GM12801 (cell line): ENCODE results near the gene SPINT1.

Experiments used
- TF ChIP-seq, protein P1 (sequence below): IDR thresholded peaks from one replicate; pipeline ENCODE4 v1.5.1; 2011; ENCODE audit warnings: control low read depth; ENCODE audit not compliant: insufficient read length; ENCODE audit errors: extremely low read depth

Gene SPINT1

DNA sequence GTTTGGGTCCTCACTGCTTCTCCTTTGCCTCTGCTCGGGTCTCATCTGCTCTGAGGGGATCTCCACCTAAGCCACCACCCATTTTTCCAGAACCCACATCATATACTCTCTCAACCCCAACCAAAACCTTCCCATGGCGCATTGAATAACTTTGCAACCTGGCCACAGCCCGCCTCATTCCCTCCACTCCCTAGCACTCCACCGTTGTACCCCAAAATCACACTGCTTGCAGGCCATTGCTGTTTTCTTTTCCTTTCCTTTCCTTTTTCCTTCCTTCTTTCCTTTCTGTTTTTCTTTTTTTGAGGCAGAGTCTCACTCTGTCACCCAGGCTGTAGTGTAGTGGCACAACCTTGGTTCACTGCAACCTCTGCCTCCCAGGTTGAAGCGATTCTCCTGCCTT lies 47.3 kb downstream of the SPINT1 start:
- TF ChIP-seq, protein P1, sequence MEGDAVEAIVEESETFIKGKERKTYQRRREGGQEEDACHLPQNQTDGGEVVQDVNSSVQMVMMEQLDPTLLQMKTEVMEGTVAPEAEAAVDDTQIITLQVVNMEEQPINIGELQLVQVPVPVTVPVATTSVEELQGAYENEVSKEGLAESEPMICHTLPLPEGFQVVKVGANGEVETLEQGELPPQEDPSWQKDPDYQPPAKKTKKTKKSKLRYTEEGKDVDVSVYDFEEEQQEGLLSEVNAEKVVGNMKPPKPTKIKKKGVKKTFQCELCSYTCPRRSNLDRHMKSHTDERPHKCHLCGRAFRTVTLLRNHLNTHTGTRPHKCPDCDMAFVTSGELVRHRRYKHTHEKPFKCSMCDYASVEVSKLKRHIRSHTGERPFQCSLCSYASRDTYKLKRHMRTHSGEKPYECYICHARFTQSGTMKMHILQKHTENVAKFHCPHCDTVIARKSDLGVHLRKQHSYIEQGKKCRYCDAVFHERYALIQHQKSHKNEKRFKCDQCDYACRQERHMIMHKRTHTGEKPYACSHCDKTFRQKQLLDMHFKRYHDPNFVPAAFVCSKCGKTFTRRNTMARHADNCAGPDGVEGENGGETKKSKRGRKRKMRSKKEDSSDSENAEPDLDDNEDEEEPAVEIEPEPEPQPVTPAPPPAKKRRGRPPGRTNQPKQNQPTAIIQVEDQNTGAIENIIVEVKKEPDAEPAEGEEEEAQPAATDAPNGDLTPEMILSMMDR: no peak

DNA sequence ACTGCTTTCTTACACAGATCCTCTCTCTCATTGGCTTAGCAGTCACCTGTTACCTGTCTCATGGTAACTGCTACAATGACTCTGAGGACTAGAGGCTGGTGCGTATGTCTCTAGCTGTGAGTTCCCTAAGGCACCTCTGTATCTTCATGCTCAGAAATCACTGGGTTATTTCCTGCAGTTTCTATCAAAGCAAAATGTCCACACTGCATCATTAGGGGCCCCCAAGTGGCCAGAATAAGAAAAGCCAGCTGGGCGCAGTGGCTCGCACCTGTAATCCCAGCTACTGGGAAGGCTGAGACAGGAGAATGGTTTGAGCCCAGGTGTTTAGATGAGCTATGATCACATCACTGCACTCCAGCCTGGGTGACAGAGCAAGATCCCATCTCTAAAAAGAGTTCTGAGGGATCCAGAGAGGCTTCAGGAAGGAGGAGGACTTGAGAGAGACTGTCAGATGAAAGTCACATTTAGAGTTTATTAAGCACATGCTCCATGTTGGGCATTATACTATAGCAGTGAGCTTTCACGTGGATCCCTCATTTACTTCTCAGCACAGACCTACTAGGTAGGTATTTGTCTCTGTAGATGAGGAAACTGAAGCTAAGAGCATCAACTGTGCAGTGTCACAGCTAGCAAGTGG lies 48.1 kb downstream of the SPINT1 start:
- TF ChIP-seq, protein P1: no peak

DNA sequence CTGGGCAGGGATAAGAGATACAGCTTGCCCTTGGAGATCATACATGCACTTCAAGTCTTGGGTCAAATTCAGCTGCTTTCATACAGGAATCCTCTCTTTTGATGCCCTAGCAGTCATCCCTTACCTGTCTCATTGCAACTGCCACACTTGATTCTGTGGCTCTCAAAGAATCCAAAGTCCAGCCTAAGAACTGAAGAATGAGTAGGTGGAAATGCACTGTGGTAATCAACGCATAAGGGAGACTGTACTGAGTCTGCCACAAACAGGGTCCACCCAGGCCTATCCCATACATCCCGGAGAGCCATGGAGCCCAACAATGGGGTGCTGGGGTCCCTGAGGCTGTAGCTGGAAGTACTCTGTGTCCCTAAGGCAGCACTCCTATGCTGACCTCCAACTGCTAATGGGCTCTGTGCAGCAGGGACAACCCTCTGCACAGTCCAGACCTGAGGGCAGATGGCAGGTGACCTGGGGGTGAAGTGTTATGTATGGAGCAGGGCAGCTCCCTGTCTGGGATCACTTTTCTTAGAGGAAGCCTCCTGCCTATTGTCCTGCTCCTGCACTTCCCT lies 48.7 kb downstream of the SPINT1 start:
- TF ChIP-seq, protein P1: no peak

DNA sequence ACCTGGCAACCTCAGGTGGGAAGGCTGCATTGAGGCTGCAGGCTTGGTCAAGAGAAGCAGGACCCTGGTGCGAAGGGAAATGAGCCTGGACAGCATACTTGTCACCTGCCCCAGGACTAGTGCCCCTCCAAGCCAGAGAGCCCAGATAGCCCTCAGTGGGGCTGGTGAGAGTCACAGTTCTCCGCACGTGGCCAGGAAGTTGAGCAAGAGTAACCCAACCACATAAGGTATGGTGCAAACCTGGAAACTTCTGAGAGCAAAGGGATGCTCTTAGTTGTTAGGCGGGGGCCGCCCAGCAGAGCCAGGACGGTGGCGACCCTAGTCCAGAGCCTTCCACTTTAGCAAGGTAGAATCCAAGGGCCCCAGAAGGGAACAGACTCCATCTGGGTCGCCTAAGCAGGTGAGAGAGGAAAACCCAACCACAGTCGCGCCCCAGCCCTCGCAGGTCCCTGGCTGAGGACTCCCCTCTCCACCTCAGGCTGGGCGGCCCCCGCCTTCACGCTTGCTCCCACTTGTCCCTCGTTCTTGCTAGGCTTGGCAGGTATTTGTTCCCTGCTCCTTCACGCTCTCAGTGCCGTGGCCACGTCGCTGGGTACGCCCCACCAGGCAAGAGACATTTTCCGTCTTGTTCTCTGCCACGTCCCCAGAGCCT lies 49.3 kb downstream of the SPINT1 start:
- TF ChIP-seq, protein P1: no peak

DNA sequence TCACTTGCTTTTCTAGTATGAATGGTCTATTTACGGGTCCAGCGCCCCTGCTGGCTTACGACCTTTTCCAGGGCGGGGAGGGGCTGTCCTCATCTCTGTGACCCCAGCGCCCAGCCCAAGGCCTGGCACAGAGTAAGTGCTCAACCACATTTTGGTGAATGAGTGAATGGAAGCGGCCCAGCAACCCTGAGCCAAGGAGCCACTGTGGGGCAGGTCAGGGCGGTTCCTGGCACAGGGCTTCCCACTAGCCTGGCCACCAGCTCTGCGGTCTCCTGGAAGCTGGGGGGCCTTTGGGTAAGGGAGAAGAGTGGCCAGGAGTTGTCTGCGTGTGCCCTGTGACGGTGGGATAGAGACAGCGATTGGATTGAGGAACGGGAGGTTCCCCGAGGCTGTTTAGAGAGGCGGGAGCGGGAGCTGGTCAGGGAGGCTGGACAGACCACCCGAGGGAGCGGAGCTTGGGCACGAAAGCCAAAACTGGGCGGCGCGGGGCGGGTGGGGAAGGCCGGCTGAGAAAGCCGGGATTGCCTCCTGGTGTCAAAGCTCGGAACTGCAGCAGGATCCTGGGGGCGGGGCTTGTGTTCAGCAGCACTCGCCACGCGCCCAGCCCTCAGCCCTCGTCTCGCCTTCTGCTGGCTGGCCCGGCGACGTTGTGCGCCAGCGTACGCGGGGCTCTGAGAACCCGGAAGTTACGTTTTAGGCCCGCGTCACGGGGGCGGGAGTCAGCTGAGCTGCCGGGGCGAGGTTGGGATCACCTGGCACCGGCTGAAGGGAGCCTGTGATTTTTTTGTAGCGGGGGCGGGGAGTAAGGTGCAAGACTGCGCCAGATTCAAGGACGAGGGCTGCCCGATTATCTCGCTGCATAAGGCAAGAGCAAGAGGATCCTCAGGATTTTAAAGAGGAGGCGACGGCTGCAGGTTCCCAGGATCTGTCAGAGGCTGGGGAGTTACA lies 50.2 kb downstream of the SPINT1 start, which contains the start of gene VPS18:
TSS of gene VPS18 (plus strand) at position 718 of the 948 bp plus-strand sequence. CDS start 319 bp downstream, outside the sequence.
- TF ChIP-seq, protein P1: no peak

DNA sequence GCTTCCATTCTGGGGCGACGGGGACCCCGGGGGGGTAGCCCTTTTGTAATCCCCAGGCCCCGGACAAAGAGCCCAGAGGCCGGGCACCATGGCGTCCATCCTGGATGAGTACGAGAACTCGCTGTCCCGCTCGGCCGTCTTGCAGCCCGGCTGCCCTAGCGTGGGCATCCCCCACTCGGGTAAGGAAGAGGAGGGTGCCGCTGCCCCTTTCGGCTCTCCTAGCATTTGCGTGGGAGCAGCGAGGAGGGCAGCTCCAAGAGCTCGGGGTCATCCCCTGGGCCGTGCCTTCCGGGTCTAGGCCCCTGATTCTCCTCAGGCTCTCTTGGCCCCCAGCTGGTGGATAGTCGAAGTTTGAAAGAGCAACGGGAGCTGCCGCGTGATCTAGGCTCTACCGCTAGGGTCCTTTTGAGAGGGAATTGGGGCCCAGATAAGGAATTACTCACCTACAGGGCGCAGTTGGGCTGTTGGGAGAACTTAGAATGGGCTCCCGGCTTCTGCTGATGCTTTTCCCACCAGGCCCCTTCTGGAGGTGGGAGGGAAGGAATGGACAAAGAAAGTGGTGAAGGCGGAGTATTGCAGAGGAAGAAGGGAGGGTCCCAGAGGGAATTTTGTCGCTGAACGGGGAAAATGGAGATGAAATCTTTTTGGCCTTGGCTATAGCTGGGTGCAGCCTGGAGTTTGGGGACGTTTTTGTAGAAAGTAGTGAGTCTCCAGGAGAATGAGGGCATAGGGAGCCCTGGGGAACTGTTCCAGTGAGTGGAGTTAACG lies 51.0 kb downstream of the SPINT1 start:
- TF ChIP-seq, protein P1: no peak
